Skin epidermis (tissue), 12 donors: ENCODE data around the gene ATF6.
"Not testable (repeated sequence)": the region's sequence is repeated elsewhere in the genome, so short reads cannot be mapped to it uniquely, and the experiment has no call there.

Experiments
- H3K27ac ChIP-seq, 21 experiments: fragments of 200-600 bp; sonication (generic) in 11 of 21; one replicate each; pipeline ENCODE4 v1.5.0; 2020; ENCODE audit warnings: mild to moderate bottlenecking in 3 of 21, inconsistent platforms in 2 of 21, moderate library complexity in 2 of 21
- H3K4me3 ChIP-seq, 7 experiments: fragments of 200-600 bp; sonication (generic) in 2 of 7; one replicate each; pipeline ENCODE4 v1.5.0; 2020; ENCODE audit warnings: inconsistent platforms in 2 of 7, mild to moderate bottlenecking in 2 of 7, moderate library complexity in 1 of 7

Gene ATF6

DNA sequence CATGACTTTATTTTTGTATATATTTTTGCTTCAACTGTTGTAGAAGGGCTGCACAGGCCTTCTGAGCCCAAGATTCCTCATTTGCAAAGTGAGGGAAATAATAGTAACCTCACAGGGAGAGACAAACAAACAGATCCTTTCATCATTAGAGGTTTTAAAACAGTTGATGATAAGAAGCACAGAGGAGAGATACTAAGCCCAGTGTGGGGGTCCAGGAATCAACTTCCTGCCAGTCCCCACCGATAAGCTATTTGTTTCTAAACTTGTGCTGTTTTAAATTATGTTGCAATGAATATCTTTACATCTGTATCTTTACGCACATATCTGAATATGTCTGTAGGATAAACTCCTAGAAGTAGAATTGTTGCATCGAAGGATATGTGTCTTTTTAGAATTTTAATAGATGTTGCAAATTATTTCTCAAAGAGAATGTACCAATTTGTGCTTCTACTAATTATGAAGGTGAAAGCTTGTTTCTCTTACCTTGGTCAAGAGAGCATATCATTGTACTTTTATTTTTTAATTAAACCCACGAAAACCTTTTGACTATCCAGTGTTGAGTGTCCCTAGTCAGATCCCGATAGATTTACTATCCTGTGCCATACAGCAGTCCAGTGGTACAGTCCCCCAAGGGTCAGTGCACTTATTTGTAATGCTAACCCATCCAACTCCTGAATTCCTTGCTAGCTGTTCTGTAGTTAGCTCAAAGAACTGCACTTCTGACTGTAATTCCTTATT is 34.0 kb upstream of the ATF6 start:
- no peak overlapping the region for H3K4me3 ChIP-seq
- no peak overlapping the region for H3K27ac ChIP-seq

DNA sequence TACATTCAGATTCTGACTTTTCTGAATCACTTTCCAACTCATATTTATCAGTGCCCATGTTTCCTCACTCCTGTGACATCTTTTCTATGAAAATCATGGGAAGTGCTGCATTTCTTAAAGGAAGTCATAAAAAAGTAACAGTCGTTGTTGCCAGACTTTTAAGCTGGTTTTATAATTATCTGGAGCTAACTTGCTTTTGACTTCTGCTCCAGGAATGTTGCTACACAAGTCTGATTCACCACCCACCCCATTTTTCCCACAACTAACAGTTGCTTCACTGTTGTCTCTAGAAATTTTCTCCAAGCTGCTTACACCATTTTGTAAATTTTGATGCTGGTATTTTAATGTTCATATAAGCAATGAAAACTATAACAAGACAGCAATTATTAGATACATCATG is 32.6 kb upstream of the ATF6 start:
- Histone ChIP-seq H3K27ac (peak overlapping the region in 7 of 21 experiments; percentile 4 to 76 (median 42)), H3K4me3 (no peak overlapping the region)

DNA sequence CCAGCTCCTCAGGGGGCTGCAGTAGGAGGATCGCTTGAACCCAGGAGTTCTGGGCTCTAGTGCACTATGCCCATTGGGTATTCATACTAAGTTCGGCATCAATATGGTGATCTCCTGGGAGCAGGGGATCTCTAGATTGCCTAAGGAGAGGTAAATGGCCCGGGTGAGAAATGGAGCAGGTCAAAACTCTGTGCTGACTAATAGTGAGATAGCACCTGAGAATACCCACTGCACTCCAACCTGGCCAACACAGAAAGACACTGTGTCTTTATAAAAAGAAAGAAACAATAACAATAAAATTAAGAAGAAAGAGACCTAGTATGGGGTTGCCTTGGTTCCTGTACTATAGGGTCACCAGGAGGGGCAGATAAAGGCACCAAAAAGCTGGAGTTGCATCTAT is 30.3 kb upstream of the ATF6 start:
- Histone ChIP-seq H3K4me3 (no peak overlapping the region), H3K27ac (peak overlapping the region in 1 of 21 experiments; percentile 14)

- peak overlapping the region in 1 of 21 experiments; percentile 14 for H3K27ac ChIP-seq
- H3K4me3 ChIP-seq: no peak overlapping the region
These were observed 29.7 kb upstream of the ATF6 start for GRCh38 chr1:161736335-161736969.

- Histone ChIP-seq H3K27ac (no peak overlapping the region), H3K4me3 (no peak overlapping the region)
These were observed 28.5 kb upstream of the ATF6 start for GRCh38 chr1:161737625-161738024.

DNA sequence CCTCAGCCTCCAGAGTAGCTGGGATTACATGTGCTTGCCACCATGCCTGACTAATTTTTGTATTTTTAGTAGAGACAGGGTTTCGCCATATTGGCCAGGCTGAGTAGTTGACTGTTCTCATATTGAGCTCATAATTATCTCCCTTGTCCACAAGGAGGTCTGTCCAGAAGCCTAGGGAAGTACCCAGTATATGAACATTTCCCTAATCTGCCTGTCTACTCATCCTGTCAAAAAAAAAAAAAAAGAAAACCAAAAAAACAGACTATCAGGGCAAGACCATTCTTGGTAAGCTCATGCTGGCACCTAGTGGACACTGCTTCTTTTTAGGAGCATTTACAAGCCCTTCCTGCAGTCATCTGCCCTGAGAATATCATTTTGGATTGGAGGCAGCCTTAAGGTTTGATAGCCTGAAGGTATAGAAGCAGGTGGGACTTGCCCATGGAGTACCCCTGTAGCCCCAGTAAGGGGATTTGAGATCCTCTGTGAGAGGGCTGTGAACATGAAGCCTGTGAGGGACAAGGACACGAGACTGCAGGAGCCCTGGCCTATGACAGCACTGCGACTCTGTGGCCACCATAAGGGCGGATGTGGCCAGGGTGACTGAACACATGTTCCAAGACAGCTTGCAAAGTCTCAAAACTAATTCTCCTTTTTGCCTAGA is 27.4 kb upstream of the ATF6 start:
- no peak overlapping the region for H3K4me3 ChIP-seq
- peak overlapping the region in 10 of 21 experiments; percentile 25 to 82 (median 56) for H3K27ac ChIP-seq

GRCh38 chr1:161739865-161740566 is 26.1 kb upstream of the ATF6 start:
- Histone ChIP-seq H3K27ac (peak overlapping the region in 9 of 21 experiments; percentile 42 to 82 (median 58)), H3K4me3 (no peak overlapping the region)

DNA sequence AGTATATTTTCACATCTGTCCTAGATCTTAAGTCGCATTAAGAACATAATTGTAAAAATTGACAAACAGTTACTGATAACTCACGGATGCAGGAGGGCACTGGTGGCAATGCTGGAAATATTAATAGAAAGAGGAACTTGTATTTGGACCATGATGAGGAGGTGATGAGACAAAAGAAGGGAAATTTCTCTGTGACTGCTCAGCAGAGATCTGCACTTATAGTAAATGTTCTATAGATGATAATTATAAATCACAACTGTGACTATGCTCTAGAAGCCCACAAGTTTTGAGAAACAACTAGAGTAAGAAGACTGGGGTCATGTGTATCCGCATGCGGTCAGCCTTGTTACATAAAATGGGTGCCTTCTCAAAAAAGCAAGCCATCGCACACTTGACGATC is 25.2 kb upstream of the ATF6 start:
- peak overlapping the region in 3 of 21 experiments; percentile 56 to 71 (median 57) for H3K27ac ChIP-seq

DNA sequence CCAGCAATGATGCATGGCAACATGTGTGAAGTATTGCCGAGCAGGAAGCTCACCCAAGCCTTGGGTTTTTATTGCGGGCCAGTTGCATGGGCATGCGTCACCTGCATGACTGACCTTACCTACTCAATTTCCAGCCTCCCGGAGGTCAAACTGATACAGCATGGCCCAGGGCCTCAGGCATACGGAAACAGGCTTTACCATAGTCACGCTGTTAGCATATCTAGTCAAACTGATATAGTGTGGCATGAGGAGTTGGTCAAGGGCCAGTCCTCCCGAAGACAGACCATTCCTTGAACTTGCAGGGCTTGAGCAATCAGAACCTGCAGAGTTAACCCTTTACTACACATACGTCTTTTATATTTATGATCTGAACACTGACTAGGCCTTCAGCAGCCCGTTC is 22.9 kb upstream of the ATF6 start:
- H3K27ac ChIP-seq: no peak overlapping the region
- no peak overlapping the region for H3K4me3 ChIP-seq

More for the DNA sequence above, 25.2 kb upstream of the ATF6 start:
- no peak overlapping the region for H3K4me3 ChIP-seq

GRCh38 chr1:161747801-161748200 is 18.3 kb upstream of the ATF6 start:
- no peak overlapping the region for H3K27ac ChIP-seq

GRCh38 chr1:161749509-161750407 is 16.4 kb upstream of the ATF6 start, which contains the start of gene DUSP12:
TSS of gene DUSP12 (plus strand) at chr1:161749786. CDS start at chr1:161749802, 16 bp downstream.
- H3K4me3 ChIP-seq: peak within 1 kb of the TSS; percentile 67 to 91 (median 85)
- H3K27ac ChIP-seq: peak within 1 kb of the TSS; percentile 58 to 95 (median 89)

More at GRCh38 chr1:161747801-161748200, 18.3 kb upstream of the ATF6 start:
- H3K4me3 ChIP-seq: no peak overlapping the region

DNA sequence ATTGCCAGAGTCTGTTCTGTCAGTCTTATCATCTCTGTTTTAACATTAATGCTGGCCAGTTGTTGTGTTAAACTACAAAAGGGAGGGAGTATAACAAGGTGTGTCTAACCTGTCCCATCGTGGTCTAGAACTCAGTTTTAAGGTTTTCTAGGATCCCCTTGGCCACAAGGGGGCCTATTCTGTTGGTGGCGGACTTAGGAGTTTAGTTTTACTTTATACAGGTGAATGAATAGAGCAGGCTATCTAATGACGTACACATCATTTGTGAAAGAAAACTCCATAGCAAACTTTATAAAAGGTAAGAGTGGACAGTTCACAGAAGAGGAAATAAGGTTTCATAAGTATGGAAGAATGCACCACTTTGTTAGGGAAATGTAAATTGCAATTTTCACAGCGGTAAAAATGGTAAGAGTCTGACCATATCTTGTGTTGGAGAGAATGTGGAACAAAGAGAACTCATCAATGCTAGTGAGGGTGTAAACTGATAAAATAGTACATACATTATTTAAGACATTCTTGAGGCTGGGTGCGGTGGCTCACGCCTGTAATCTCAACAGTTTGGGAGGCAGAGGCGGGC is 2.5 kb upstream of the ATF6 start:
- H3K4me3 ChIP-seq: no peak overlapping the region

GRCh38 chr1:161768461-161768860 is 2.3 kb downstream of the ATF6 start:
- no peak overlapping the region for H3K4me3 ChIP-seq
- H3K27ac ChIP-seq: no peak overlapping the region

More for the DNA sequence above, 2.5 kb upstream of the ATF6 start:
- no peak overlapping the region for H3K27ac ChIP-seq

- no peak overlapping the region for H3K27ac ChIP-seq
- no peak overlapping the region for H3K4me3 ChIP-seq
These were observed 3.0 kb downstream of the ATF6 start for GRCh38 chr1:161768986-161769672.

- not testable (repeated sequence) for H3K27ac ChIP-seq, H3K4me3 ChIP-seq
These were observed 3.5 kb downstream of the ATF6 start for GRCh38 chr1:161769673-161770045.

DNA sequence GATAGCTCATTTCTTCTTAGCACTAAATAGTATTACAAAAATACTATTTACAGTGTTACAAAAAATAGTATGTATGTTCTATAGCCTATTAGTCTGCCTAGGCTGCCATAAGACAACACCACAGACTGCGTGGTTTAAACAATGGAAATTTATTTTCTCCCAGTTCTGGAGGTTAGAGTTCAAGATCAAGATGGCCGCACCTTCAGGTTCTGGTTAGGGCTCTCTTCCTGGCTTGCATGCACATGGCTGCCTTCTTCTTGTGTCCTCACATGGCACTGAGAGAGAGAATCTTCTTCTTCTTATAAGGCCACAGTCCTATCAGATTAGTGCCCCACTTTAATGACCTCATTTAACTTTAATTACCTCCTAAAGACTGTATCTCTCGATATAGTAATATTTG is 4.1 kb downstream of the ATF6 start:
- no peak overlapping the region for H3K27ac ChIP-seq
- H3K4me3 ChIP-seq: no peak overlapping the region

DNA sequence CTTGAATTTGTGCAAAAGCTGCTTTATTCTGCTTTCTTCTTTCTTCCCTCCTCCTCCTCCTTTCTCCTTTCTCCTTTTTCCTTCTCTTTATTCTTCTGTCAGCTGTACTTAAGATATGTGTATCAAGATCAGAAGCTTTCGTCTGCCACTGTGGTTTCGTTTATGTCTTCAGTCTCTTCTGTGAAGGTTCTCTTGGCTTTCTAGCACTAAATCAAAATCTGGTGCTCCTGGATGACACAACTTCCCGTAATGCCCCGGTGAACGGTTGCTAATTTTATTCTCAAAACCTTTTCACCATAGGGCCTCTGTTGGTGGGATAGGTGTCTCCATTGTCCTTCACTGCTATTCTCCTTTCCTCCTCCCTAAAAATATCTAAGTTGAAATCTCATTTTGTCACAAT is 5.0 kb downstream of the ATF6 start:
- Histone ChIP-seq H3K27ac (peak overlapping the region in 2 of 21 experiments; percentile 3 to 27), H3K4me3 (no peak overlapping the region)

- no peak overlapping the region for H3K4me3 ChIP-seq
- H3K27ac ChIP-seq: peak overlapping the region in 5 of 21 experiments; percentile 3 to 29 (median 26)
These were observed 5.9 kb downstream of the ATF6 start for GRCh38 chr1:161771973-161772372.
